GM21825 (cell line): ENCODE results near the gene MAGEB3.

Experiments used
- ATAC-seq: cut with Tn5 transposase; IDR thresholded peaks from one replicate; pipeline ENCODE4 v1.9.1; 2021; ENCODE audit warnings: mild to moderate bottlenecking, moderate library complexity; ENCODE audit not compliant: unreplicated experiment

The MAGEB3 gene

DNA sequence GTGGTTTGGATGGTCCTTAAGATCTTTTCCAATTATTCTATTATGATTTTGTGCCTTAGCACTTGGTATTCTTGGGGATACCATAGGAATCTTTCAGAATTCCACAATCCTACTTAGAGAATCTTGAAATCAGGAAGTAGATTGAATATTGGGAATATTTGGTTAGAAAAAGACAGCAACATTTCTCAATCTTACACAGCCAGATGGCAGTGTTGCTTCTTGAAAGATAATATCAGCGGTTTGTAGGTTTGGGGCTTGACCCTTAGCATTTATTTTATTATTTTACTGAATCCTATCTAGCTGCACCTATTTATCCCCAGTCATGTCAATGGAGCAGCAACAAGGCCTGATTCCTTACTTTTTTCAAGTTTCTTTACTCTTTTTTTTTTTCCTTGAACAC, 45.0 kb downstream of the MAGEB3 start:
- no peak for ATAC-seq

DNA sequence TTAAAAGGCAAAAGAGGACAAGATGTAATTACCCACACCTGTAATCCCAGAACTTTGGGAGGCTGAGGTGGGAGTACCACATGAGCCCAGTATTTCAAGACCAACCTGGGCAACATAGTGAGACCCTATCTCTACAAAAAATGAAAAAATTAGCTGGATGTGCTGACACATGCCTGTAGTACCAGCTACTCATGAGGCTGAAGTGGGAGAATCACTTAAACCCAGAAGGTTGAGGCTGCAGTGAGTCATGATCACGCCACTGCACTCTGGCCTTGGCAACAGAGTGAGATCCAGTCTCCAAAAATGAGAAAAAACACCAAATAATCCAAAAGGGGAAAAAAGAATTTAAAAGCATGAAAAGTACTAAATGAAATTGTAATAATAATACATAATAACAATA, 47.9 kb downstream of the MAGEB3 start:
- ATAC-seq, result no peak

DNA sequence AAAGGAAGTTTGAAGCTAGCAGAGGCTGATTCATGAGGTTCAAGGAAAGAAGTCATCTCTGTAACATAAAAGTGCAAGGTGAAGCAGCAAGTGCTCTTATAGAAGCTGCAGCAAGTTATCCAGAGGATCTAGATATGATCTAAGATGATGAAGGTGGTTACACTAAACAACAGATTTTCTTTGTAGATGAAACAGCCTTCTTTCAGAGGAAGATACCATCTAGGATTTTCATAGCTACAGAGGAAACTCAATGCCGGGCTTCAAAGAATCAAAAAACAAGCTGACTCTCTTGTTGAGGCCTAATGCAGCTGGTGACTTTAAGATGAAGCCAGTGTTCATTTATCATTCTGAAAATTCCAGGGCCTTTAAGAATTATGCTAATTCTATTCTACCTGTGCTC, 50.0 kb downstream of the MAGEB3 start:
- ATAC-seq, result no peak

DNA sequence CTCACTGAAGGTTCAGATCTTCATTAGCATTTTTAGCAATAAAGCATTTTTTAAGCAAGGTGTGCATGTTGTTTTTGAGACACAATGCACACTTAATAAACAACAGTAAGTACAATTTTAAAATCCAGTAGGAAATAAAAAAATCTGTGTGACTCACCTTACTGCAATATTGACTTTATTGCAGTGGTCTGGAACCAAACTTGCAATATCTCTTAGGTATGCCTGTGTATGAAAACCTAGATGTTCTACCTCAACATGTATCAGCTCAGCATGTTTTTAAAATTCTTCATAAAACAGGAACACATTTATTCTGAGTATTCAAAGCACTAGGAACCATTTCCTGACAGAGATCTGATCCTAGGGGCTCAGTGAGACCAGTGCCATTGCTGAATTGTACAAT, 52.1 kb downstream of the MAGEB3 start:
- no peak for ATAC-seq

DNA sequence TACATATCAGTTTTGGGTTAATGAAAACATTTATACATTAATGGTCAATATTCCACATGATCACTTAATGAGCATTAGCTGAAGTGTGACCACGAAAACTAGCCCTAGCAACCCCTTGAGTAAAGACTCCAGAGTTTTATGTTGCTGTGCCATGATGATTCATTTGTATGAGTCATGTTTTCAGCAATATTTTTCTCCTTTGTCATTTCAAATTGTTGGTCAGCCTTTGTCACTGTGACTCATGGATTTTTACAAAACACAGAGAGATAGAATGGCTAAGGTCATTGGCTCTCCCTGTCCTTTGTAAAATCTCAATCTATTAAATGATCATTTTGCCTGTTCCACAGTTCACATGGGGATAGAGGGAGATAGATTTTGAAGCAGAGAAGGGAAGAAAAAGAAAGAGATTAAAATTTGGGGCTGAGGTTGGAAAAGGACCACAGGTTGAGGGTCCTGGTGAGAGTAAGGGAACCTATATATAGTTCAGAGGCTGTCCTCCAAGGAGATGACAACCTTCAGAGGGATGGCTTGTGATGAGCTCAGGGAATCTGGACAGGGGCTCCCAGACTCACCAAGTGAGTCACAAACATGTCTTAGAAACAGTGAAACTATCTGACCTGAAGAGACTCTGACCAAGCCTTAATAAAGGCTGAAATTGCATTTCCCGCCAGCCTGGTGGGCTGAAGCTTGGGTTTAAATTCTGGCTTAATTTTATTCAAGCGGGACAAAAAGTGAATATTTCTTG, 53.2 kb downstream of the MAGEB3 start:
- ATAC-seq, result no peak
